Measurements from ENCODE around the gene TNFRSF1B.

Gene TNFRSF1B

GRCh38 chr1:12157366-12158231, 9.2 kb upstream of the TNFRSF1B start:
- DNase-seq (ENCODE audit: low read depth in 2 of 2, low spot score in 1 of 2), result no peak

- no peak for DNase-seq (ENCODE audit: low read depth in 2 of 2, low spot score in 1 of 2)
Measured at GRCh38 chr1:12158357-12159092, 8.3 kb upstream of the TNFRSF1B start.

- DNase-seq (ENCODE audit: low read depth in 2 of 2, low spot score in 1 of 2), result no peak
Measured at GRCh38 chr1:12159816-12160215, 7.0 kb upstream of the TNFRSF1B start.

GRCh38 chr1:12161324-12161661, 5.5 kb upstream of the TNFRSF1B start:
- no peak for DNase-seq (ENCODE audit: low read depth in 2 of 2, low spot score in 1 of 2)

GRCh38 chr1:12161662-12162458, 4.9 kb upstream of the TNFRSF1B start:
- peak; percentile 45 to 60 for DNase-seq (ENCODE audit: low read depth in 2 of 2, low spot score in 1 of 2)

- no peak for DNase-seq (ENCODE audit: low read depth in 2 of 2, low spot score in 1 of 2)
Measured at GRCh38 chr1:12162459-12163137, 4.2 kb upstream of the TNFRSF1B start.

GRCh38 chr1:12163210-12163609, 3.6 kb upstream of the TNFRSF1B start:
- DNase-seq (ENCODE audit: low read depth in 2 of 2, low spot score in 1 of 2), result no peak

- no peak for DNase-seq (ENCODE audit: low read depth in 2 of 2, low spot score in 1 of 2)
Measured at GRCh38 chr1:12164210-12164609, 2.6 kb upstream of the TNFRSF1B start.

- no peak for DNase-seq (ENCODE audit: low read depth in 2 of 2, low spot score in 1 of 2)
Measured at GRCh38 chr1:12165342-12165741, 1.4 kb upstream of the TNFRSF1B start.

GRCh38 chr1:12167493-12168429, 970 bp downstream of the TNFRSF1B start:
- no peak for DNase-seq (ENCODE audit: low read depth in 2 of 2, low spot score in 1 of 2)

- DNase-seq (ENCODE audit: low read depth in 2 of 2, low spot score in 1 of 2), result no peak
Measured at GRCh38 chr1:12168451-12169160, 1.8 kb downstream of the TNFRSF1B start.

- no peak for DNase-seq (ENCODE audit: low read depth in 2 of 2, low spot score in 1 of 2)
Measured at GRCh38 chr1:12169442-12170135, 2.8 kb downstream of the TNFRSF1B start.

- DNase-seq (ENCODE audit: low read depth in 2 of 2, low spot score in 1 of 2), result no peak
Measured at GRCh38 chr1:12170263-12170671, 3.5 kb downstream of the TNFRSF1B start.

GRCh38 chr1:12171206-12172041, 4.6 kb downstream of the TNFRSF1B start:
- DNase-seq (ENCODE audit: low read depth in 2 of 2, low spot score in 1 of 2), result no peak

- no peak for DNase-seq (ENCODE audit: low read depth in 2 of 2, low spot score in 1 of 2)
Measured at GRCh38 chr1:12172042-12172851, 5.5 kb downstream of the TNFRSF1B start.

- DNase-seq (ENCODE audit: low read depth in 2 of 2, low spot score in 1 of 2), result no peak
Measured at GRCh38 chr1:12173041-12173509, 6.3 kb downstream of the TNFRSF1B start.

GRCh38 chr1:12173631-12174121, 6.9 kb downstream of the TNFRSF1B start:
- peak; percentile 88 to 95 for DNase-seq (ENCODE audit: low read depth in 2 of 2, low spot score in 1 of 2)

All from stimulated activated CD8-positive, alpha-beta memory T cell treated with anti-CD3 and anti-CD28 coated beads, Interleukin-4, amount 100 ng/mL, for 1 hour (primary cell).